ENCODE data around the gene CACNG5.

CACNG5 gene

GRCh38 chr17:66837885-66838665, 3.2 kb downstream of the CACNG5 start:
- H3K4me2 ChIP-seq (ENCODE audit: insufficient read depth, low read length), result no peak overlapping the region
- H4K20me1 ChIP-seq (ENCODE audit: insufficient read depth, low read length), result peaks cover 3% of the 10 kb centered on the region; the same call in 1 of the 2 replicates
- H3K79me2 ChIP-seq (ENCODE audit: insufficient read depth, low read length), result no peaks in the 10 kb centered on the region
- H3K36me3 ChIP-seq (ENCODE audit: insufficient read depth, low read length), result no peaks in the 10 kb centered on the region
- no peak for ATAC-seq (ENCODE audit: insufficient read depth, low read depth)
- H3K4me3 ChIP-seq (ENCODE audit: low read depth in 1 of 2, low read length in 2 of 2), result no peak overlapping the region
- no peak overlapping the region for H3K9ac ChIP-seq (ENCODE audit: low read depth, low read length)
- no peaks in the 10 kb centered on the region for H3K9me3 ChIP-seq (ENCODE audit: insufficient read depth, low read length, severe bottlenecking)
- TF ChIP-seq CTCF (IDR thresholded peaks at IDR 0.05; ENCODE audit: borderline replicate concordance, extremely low read depth, low read length, poor library complexity, severe bottlenecking) (no peak), EZH2 (IDR thresholded peaks at IDR 0.05; ENCODE audit: borderline replicate concordance, low read depth, low read length, severe bottlenecking) (no peak)
- no peaks in the 10 kb centered on the region for H3K27me3 ChIP-seq (ENCODE audit: insufficient read depth, low read length, poor library complexity)
- DNase-seq, result no peak
- no peak overlapping the region for H3K27ac ChIP-seq (ENCODE audit: low read length)
- no peak overlapping the region for H2AFZ ChIP-seq (ENCODE audit: low read depth, low read length)
- H3K4me1 ChIP-seq (ENCODE audit: insufficient read depth, low read length), result no peaks in the 10 kb centered on the region

- H2AFZ ChIP-seq (ENCODE audit: low read depth, low read length), result no peak overlapping the region
- H3K27me3 ChIP-seq (ENCODE audit: insufficient read depth, low read length, poor library complexity), result no peaks in the 10 kb centered on the region
- no peak for DNase-seq
- no peaks in the 10 kb centered on the region for H3K4me1 ChIP-seq (ENCODE audit: insufficient read depth, low read length)
- no peak overlapping the region for H3K9ac ChIP-seq (ENCODE audit: low read depth, low read length)
- ATAC-seq (ENCODE audit: insufficient read depth, low read depth), result no peak
- no peaks in the 10 kb centered on the region for H3K79me2 ChIP-seq (ENCODE audit: insufficient read depth, low read length)
- peaks cover 3% of the 10 kb centered on the region; the same call in 1 of the 2 replicates for H4K20me1 ChIP-seq (ENCODE audit: insufficient read depth, low read length)
- TF ChIP-seq EZH2 (IDR thresholded peaks at IDR 0.05; ENCODE audit: borderline replicate concordance, low read depth, low read length, severe bottlenecking) (no peak), CTCF (IDR thresholded peaks at IDR 0.05; ENCODE audit: borderline replicate concordance, extremely low read depth, low read length, poor library complexity, severe bottlenecking) (no peak)
- H3K36me3 ChIP-seq (ENCODE audit: insufficient read depth, low read length), result no peaks in the 10 kb centered on the region
- H3K27ac ChIP-seq (ENCODE audit: low read length), result no peak overlapping the region
- H3K9me3 ChIP-seq (ENCODE audit: insufficient read depth, low read length, severe bottlenecking), result no peaks in the 10 kb centered on the region
- no peak overlapping the region for H3K4me3 ChIP-seq (ENCODE audit: low read depth in 1 of 2, low read length in 2 of 2)
- no peak overlapping the region for H3K4me2 ChIP-seq (ENCODE audit: insufficient read depth, low read length)
Measured at GRCh38 chr17:66839616-66840015, 4.7 kb downstream of the CACNG5 start.

GRCh38 chr17:66840061-66840460, 5.1 kb downstream of the CACNG5 start:
- Histone ChIP-seq H3K4me3 (ENCODE audit: low read depth in 1 of 2, low read length in 2 of 2) (no peak overlapping the region), H3K36me3 (ENCODE audit: insufficient read depth, low read length) (no peaks in the 10 kb centered on the region), H3K27ac (ENCODE audit: low read length) (no peak overlapping the region), H3K27me3 (ENCODE audit: insufficient read depth, low read length, poor library complexity) (no peaks in the 10 kb centered on the region), H2AFZ (ENCODE audit: low read depth, low read length) (no peak overlapping the region), H3K9ac (ENCODE audit: low read depth, low read length) (no peak overlapping the region), H3K4me2 (ENCODE audit: insufficient read depth, low read length) (no peak overlapping the region), H3K4me1 (ENCODE audit: insufficient read depth, low read length) (no peaks in the 10 kb centered on the region), H3K79me2 (ENCODE audit: insufficient read depth, low read length) (no peaks in the 10 kb centered on the region), H4K20me1 (ENCODE audit: insufficient read depth, low read length) (peaks cover 3% of the 10 kb centered on the region; the same call in 1 of the 2 replicates), H3K9me3 (ENCODE audit: insufficient read depth, low read length, severe bottlenecking) (no peaks in the 10 kb centered on the region)
- no peak for DNase-seq
- TF ChIP-seq CTCF (IDR thresholded peaks at IDR 0.05; ENCODE audit: borderline replicate concordance, extremely low read depth, low read length, poor library complexity, severe bottlenecking) (no peak), EZH2 (IDR thresholded peaks at IDR 0.05; ENCODE audit: borderline replicate concordance, low read depth, low read length, severe bottlenecking) (no peak)
- no peak for ATAC-seq (ENCODE audit: insufficient read depth, low read depth)
